Measurements from ENCODE around the gene OR6B1.

- TF ChIP-seq, protein P1, sequence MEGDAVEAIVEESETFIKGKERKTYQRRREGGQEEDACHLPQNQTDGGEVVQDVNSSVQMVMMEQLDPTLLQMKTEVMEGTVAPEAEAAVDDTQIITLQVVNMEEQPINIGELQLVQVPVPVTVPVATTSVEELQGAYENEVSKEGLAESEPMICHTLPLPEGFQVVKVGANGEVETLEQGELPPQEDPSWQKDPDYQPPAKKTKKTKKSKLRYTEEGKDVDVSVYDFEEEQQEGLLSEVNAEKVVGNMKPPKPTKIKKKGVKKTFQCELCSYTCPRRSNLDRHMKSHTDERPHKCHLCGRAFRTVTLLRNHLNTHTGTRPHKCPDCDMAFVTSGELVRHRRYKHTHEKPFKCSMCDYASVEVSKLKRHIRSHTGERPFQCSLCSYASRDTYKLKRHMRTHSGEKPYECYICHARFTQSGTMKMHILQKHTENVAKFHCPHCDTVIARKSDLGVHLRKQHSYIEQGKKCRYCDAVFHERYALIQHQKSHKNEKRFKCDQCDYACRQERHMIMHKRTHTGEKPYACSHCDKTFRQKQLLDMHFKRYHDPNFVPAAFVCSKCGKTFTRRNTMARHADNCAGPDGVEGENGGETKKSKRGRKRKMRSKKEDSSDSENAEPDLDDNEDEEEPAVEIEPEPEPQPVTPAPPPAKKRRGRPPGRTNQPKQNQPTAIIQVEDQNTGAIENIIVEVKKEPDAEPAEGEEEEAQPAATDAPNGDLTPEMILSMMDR (conservative IDR thresholded peaks at IDR 0.05), result no peak
- TF ChIP-seq ZFX (IDR thresholded peaks at IDR 0.05), result no peak
These were observed 27.9 kb downstream of the OR6B1 start for GRCh38 chr7:144027974-144028373.
